Mesothelial cell of epicardium (in vitro differentiated cells): ENCODE data around the gene RTN4R. TPM values are rescaled to one million over a fixed set of nuclear protein-coding genes. Genes with fewer than 3 reads are reported as not detected.
"Not testable (repeated sequence)": the region's sequence is repeated elsewhere in the genome, so short reads cannot be mapped to it uniquely, and the experiment has no call there.

Experiments
- DNase-seq, 2 experiments: peaks; one replicate each; pipeline ENCODE4 v3.0.0; 2021; ENCODE audit warnings: low spot score in 2 of 2; ENCODE audit not compliant: unreplicated experiment in 2 of 2
- H3K27ac Mint-ChIP-seq: 2 replicates; pipeline ENCODE4 v1.8.0; 2021; ENCODE audit warnings: mixed read lengths
- H3K27me3 Mint-ChIP-seq: 2 replicates; pipeline ENCODE4 v1.8.0; 2021; ENCODE audit warnings: low read depth, mixed read lengths
- H3K36me3 Mint-ChIP-seq: 2 replicates; pipeline ENCODE4 v1.8.0; 2021; ENCODE audit warnings: mixed read lengths
- H3K4me1 Mint-ChIP-seq: 2 replicates; pipeline ENCODE4 v1.8.0; 2021; ENCODE audit warnings: mixed read lengths
- H3K4me3 Mint-ChIP-seq: 2 replicates; pipeline ENCODE4 v1.8.0; 2021; ENCODE audit warnings: mild to moderate bottlenecking, moderate library complexity, mixed read lengths
- H3K9me3 Mint-ChIP-seq: 2 replicates; pipeline ENCODE4 v1.8.0; 2021; ENCODE audit warnings: mixed read lengths
- CTCF ChIP-seq: fragments of 200-600 bp; sonication (generic); IDR thresholded peaks from one replicate; pipeline ENCODE4 v1.5.0; 2021; ENCODE audit warnings: antibody characterized with exemption; ENCODE audit not compliant: unreplicated experiment
- total RNA-seq: library from RNA; stranded (reverse); gene quantifications from 3 replicates; pipeline ENCODE4 v1.2.1, GENCODE V29; 2021

The RTN4R gene
- total RNA-seq, 1 donor from 2014 or later, result 10.0 TPM

GRCh38 chr22:20305894-20306645 is 38.0 kb upstream of the RTN4R start:
- no peaks in the 10 kb centered on the region for H3K36me3 Mint-ChIP-seq
- DNase-seq, result no peak
- TF ChIP-seq CTCF, result no peak
- H3K27me3 Mint-ChIP-seq, result peaks cover 16% of the 10 kb centered on the region
- no peak overlapping the region for H3K4me3 Mint-ChIP-seq
- no peaks in the 10 kb centered on the region for H3K9me3 Mint-ChIP-seq
- no peak overlapping the region for H3K27ac Mint-ChIP-seq
- peaks cover 12% of the 10 kb centered on the region for H3K4me1 Mint-ChIP-seq

DNA sequence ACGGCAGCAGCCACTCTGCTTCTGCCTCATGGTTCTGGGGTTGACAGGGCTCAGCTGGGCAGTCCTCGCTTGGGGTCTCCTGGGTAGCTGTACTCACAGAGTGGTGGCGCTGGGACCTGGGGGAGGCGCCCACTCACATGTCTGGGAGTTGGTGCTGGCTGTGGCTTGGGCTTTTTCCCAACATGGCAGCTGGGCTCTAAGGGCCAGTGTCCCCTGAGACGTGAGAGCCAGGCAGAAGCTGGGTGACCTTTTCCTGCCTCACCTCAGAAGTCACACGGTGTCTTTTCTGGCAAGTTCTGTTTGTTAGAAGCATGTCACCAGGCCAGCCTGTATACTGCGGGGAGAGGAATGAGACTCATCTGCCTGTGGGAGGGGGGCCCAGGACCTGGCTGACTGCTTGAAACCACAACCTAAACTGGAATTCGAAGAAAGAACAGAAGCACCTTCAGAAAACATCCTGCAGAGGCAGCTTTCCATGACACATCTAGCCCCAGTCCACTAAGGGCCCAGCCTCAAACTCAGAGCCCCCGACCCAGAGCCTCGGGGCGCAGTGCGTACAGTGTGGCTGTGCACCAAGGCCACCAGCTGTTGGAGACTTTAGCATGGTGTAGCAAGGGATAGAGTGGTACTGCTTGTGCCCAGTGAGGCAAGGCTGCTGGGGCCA is 37.2 kb upstream of the RTN4R start:
- not testable (repeated sequence) for DNase-seq

DNA sequence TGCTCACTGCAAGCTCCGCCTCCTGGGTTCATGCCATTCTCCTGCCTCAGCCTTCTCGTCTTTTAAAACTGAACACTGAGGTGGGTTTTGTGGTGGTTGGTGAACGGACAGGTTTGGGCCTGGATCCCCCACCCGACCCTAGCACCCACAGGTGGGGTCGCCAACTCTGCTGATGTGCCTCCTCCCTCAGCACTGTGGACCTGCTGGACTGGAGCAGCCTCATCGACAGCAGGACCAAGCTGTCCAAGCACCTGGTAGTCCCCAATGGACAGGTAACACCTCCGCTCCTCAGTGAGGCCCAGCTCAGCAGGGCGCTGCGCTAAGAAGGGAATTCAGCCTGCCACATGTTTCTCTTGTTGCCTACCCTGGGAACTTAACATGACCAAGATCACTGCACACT is 36.5 kb upstream of the RTN4R start:
- Mint-ChIP-seq H3K4me3 (no peak overlapping the region), H3K27me3 (peaks cover 27% of the 10 kb centered on the region), H3K9me3 (no peaks in the 10 kb centered on the region), H3K4me1 (peaks cover 12% of the 10 kb centered on the region), H3K36me3 (no peaks in the 10 kb centered on the region), H3K27ac (no peak overlapping the region)
- no peak for DNase-seq
- TF ChIP-seq CTCF, result no peak

More for the DNA sequence above, 37.2 kb upstream of the RTN4R start:
- not testable (repeated sequence) for H3K4me3 Mint-ChIP-seq, H3K36me3 Mint-ChIP-seq, H3K27ac Mint-ChIP-seq, H3K9me3 Mint-ChIP-seq
- H3K4me1 Mint-ChIP-seq, result peaks cover 12% of the 10 kb centered on the region
- peaks cover 23% of the 10 kb centered on the region for H3K27me3 Mint-ChIP-seq

DNA sequence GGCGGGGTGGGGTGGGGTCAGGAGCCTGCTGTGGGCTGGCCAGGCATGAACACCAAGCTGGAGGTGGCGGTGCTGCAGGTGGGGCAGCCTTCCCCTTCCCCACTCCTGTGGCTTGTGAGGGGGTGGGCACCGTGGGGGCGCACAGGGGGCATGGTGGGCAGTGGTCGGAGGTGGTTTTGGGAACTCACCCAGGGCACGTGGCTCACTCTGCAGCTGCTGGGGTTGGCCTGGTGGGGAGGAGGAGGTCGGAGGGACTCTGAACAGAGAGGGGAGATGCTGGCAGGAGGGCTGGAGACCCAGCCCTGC is 35.1 kb upstream of the RTN4R start:
- not testable (repeated sequence) for H3K4me1 Mint-ChIP-seq, H3K36me3 Mint-ChIP-seq, H3K9me3 Mint-ChIP-seq

GRCh38 chr22:20302438-20303228 is 34.5 kb upstream of the RTN4R start:
- Mint-ChIP-seq H3K4me3 (no peak overlapping the region), H3K36me3 (no peaks in the 10 kb centered on the region), H3K27ac (no peak overlapping the region), H3K9me3 (no peaks in the 10 kb centered on the region), H3K4me1 (peaks cover 11% of the 10 kb centered on the region), H3K27me3 (peaks cover 42% of the 10 kb centered on the region)
- no peak for DNase-seq
- no peak for TF ChIP-seq CTCF

More for the DNA sequence above, 35.1 kb upstream of the RTN4R start:
- H3K27me3 Mint-ChIP-seq, result peaks cover 37% of the 10 kb centered on the region
- DNase-seq, H3K27ac Mint-ChIP-seq, H3K4me3 Mint-ChIP-seq: not testable (repeated sequence)

GRCh38 chr22:20299746-20300136 is 31.6 kb upstream of the RTN4R start:
- Mint-ChIP-seq H3K9me3 (no peaks in the 10 kb centered on the region), H3K27me3 (peaks cover 67% of the 10 kb centered on the region), H3K4me3 (peak overlapping the region; percentile 49), H3K27ac (no peak overlapping the region), H3K36me3 (no peaks in the 10 kb centered on the region), H3K4me1 (peaks cover 11% of the 10 kb centered on the region)
- TF ChIP-seq CTCF, result no peak
- no peak for DNase-seq
